OCI-LY1 (cell line): Measurements from ENCODE around the gene CD79B.

Experiments
- EZH2 ChIP-seq: fragments of 200-600 bp; sonication (generic), shearing (Covaris generic); IDR thresholded peaks from 2 replicates; pipeline ENCODE4 v1.8.0; 2017; ENCODE audit warnings: borderline replicate concordance, mixed run types, mild to moderate bottlenecking, antibody characterized with exemption, low read length, moderate library complexity, mixed read lengths
- TF ChIP-seq, protein P1 (sequence below): fragments of 200-600 bp; sonication (generic), shearing (Covaris generic); IDR thresholded peaks from 2 replicates; pipeline ENCODE4 v1.5.1; 2017; ENCODE audit warnings: mild to moderate bottlenecking, antibody characterized with exemption, low read length, moderate library complexity, mixed read lengths

- TF ChIP-seq, protein P1, sequence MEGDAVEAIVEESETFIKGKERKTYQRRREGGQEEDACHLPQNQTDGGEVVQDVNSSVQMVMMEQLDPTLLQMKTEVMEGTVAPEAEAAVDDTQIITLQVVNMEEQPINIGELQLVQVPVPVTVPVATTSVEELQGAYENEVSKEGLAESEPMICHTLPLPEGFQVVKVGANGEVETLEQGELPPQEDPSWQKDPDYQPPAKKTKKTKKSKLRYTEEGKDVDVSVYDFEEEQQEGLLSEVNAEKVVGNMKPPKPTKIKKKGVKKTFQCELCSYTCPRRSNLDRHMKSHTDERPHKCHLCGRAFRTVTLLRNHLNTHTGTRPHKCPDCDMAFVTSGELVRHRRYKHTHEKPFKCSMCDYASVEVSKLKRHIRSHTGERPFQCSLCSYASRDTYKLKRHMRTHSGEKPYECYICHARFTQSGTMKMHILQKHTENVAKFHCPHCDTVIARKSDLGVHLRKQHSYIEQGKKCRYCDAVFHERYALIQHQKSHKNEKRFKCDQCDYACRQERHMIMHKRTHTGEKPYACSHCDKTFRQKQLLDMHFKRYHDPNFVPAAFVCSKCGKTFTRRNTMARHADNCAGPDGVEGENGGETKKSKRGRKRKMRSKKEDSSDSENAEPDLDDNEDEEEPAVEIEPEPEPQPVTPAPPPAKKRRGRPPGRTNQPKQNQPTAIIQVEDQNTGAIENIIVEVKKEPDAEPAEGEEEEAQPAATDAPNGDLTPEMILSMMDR: no peak
- no peak for TF ChIP-seq EZH2
These were observed 35.8 kb upstream of the CD79B start for GRCh38 chr17:63967953-63968352.
